Superior temporal gyrus (tissue), 1 donor: Measurements from ENCODE around the gene GALNT15.

Source experiments
- DNase-seq: peaks from one replicate; pipeline ENCODE4 v3.0.0-alpha.2; 2016; ENCODE audit errors: extremely low spot score

GALNT15 gene

DNA sequence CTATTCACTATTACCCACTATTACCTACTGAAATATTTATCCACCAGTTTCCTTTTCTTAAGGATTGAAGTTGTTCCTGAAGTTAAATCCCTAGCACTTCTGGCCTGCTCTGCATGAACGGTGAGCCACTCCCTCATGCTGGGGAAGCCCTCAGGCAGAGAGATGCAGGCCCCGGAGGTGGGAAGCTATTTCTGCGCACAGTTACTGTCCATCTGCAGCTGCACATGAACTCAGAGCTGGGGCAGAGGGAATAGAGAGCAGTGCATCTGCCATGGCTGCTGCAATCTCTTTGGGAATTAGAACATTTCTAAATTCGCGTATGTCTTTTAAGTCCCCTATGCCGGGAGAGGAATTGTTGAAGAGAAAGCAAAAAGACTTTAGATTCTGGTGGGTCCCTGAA lies 6.3 kb upstream of the GALNT15 start:
- no peak for DNase-seq

DNA sequence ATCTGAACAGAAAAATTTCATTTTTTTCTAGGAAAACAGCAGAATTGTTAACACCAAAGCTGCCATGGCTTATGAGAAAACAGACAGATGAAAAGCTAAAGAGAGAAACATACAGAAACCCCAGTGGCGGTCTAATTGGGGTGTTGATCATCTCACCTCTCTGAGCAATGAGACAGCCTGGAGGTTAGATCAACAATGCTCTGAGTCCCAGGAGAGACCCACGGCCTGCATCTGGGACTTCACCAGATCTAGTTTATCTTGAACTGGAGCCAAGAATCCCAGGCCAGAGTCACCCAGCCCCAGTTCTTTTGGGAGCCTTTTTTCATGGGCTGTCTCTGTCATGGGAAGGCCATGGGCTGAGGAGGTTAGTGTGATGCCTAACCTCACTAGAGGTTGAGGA lies 3.5 kb upstream of the GALNT15 start:
- no peak for DNase-seq

DNA sequence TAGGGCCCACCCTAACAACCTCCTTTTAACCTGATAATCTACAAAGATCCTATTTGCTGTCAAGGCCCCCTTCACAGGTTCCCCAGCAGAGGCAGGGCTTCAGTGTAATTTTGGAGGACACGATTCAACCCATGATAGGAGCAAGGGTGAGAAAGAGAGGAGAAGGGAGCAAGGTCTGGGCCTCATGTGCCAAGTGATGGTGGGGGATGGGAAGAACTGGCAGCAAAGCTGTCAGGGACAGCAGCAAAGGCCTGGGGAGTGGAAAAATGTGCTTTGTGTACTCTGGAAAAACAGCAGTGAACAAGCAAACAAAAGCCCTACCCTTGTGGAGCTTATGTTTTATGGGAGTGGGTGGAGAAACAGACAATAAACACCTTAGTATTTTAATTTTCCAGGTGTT lies 2.7 kb upstream of the GALNT15 start:
- DNase-seq, result no peak

GRCh38 chr3:16173283-16174025 lies 1.0 kb upstream of the GALNT15 start:
- no peak for DNase-seq

- no peak for DNase-seq
Measured at GRCh38 chr3:16174026-16174355, 489 bp upstream of the GALNT15 start.

DNA sequence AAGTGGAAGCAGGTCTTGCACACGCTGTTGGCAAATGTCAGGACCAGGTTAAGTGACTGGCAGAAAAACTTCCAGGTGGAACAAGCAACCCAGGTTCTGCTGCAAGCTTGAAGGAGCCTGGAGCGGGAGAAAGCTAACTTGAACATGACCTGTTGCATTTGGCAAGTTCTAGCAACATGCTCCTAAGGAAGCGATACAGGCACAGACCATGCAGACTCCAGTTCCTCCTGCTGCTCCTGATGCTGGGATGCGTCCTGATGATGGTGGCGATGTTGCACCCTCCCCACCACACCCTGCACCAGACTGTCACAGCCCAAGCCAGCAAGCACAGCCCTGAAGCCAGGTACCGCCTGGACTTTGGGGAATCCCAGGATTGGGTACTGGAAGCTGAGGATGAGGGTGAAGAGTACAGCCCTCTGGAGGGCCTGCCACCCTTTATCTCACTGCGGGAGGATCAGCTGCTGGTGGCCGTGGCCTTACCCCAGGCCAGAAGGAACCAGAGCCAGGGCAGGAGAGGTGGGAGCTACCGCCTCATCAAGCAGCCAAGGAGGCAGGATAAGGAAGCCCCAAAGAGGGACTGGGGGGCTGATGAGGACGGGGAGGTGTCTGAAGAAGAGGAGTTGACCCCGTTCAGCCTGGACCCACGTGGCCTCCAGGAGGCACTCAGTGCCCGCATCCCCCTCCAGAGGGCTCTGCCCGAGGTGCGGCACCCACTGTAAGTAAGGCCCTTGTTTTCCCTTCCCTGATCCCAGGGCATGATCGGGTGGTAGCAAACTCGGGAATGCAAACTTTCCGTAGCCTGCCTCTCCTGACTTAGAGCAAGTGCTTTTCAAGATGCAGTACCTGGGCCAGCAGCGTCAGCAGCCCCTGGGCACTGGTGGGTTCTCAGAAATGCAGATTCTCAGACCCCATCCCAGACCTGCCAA lies 759 bp downstream of the GALNT15 start:
- DNase-seq, result peak; percentile 74

DNA sequence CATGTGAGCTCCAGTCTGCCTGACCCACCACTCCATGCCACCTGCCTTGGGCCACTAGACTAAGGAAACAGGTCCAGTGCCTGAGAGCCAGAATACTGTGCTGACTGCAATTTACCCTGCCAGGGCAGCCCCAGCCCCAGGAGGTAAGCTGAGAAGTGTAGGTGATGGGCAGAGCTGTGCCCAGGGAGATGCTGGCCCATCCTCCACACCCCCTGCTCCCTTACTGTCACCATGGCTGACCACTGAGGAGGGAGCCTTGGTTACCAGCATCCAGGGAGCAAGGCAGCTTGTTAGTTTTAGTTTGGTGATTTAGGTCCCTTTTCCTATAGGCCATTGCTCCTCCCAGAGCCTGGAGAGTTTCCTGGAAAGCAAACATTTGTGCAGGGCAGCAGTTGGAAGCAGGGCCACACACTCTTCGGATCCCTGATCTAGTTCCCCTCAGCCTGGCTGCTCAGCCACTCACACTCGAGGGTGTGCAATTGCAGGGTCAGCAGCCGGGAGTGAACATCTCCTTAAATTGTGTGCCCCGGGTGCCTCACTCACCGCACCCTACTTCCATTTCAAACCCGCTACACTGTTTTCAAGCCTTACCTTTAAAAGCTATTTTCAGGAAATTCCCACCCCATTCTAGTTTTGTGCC lies 2.0 kb downstream of the GALNT15 start:
- DNase-seq, result peak; percentile 57

DNA sequence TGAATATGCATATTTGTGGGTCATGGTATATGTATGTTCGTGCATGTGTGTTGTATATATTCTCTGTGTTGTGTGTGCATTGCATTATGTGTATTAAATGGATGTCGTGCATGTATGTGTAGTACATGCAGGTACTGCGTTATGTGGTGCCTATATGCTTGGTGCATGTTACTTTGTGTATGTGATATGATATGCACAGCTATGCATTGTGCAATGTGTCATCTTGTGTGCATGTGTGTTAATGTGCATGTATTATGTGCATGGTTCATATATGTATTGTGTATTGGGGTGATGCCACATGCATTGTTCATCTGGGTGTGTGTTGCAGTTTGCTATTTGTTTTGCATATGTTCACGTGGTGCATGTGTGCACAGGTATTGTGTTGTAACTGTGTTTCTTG lies 2.9 kb downstream of the GALNT15 start:
- peak; percentile 46 for DNase-seq

DNA sequence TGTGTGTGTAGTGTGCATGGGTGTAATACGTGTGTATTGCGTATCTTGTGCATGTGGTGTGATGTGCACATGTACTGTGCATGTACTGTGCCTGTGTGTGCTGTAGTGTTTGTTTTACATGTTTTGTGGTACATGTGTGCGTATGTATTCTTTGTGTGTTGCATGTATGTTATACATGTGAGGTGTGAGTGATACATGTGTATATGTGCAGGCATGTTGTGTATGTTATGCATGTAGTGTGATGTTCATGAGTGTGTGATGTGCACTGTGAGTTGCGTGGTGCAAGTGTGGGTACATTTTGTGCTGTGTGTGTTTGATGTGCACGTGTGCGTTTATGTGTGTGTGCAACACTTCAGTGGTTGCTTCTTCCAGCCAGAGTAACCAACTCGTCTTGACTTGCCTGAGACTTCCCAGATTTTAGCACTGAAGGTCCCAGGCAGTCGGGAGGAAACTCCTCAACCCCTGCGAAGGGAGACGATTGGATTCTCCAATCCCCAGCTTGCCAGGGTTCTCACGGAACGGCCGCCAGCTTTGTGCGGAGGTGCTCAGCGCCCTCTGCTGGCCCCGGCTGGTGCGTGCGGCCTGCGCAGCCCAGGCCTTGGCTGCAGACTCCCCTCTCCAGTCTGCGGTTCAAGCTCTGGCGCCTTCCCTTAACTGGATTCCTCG lies 3.6 kb downstream of the GALNT15 start:
- peak; percentile 93 for DNase-seq

DNA sequence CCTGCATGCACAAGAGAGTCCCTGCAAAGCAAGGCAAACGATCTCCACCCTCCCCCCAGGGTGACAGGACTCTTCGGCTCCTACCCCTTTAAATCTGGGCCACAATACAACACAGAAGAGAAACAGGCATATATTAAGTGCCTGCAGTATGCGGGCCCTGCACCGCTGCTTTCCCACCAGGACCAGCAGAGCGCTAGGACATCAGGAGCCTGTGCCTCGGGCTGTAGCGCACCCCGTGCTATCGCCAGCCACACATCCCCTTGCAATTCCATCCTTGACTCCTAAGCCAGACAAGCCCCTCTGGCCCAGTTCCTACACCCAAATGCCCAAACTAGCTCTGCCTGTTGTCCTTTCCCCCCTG lies 4.1 kb downstream of the GALNT15 start:
- DNase-seq, result no peak

DNA sequence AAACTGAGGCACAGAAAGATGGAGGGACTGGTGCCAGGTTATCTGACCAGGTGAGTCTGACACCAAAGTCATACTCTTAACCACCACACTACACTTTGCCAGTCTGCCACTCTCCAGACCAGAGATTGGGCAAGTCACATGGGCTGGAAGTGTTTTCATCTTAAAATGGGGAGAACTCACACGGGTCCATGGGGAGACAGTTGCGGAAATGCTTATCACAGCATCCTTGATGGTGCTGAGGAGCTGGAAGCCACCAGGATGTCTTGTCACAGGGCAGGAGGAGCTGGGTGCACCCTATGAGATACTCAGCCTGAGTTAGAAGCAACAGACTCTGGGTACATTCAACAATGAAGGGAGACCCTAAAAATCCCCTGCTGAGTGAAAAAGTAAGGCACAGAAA lies 4.8 kb downstream of the GALNT15 start:
- DNase-seq, result no peak

GRCh38 chr3:16179771-16180736 lies 5.6 kb downstream of the GALNT15 start:
- no peak for DNase-seq

DNA sequence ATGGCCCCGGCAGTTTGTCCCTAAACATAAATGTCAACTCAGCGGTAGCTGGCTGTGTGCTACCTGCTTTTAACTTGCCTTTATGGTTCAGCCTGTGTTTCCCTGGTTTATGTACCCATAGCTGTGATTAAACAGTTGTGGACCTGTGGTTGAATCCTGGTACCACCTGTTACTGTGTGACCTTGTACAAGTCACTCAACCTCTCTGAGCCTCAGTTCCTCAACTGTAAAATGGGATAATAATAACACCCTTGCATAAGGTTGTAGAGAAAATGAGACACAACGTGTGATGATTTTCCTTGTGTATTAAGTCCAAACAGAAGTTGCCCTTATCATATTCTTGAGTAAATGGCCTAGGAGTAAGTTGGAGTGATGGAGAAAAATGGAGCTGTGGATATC lies 6.3 kb downstream of the GALNT15 start:
- no peak for DNase-seq

DNA sequence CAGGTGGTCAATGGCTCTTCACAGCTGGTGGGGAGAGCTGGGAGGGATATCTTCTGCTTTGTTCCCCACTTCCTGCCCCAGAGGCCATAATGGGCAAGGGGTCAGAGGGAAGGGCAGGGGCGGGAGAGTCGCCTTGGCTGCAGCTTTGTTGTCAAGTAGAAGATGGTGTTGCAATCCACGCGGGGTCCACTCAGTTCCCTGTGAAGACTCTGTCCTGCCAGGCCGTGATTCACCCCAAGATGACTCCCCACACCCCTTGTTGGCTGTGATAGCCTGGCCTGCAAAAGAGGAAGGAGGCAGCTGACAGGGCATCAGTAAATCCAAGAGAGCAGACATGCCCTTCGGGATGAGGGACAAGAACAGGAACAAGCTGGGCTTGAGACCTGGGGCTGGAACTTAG lies 6.9 kb downstream of the GALNT15 start:
- DNase-seq, result no peak

- no peak for DNase-seq
Measured at GRCh38 chr3:16182183-16182582, 7.7 kb downstream of the GALNT15 start.

- DNase-seq, result no peak
Measured at GRCh38 chr3:16182612-16183011, 8.1 kb downstream of the GALNT15 start.

DNA sequence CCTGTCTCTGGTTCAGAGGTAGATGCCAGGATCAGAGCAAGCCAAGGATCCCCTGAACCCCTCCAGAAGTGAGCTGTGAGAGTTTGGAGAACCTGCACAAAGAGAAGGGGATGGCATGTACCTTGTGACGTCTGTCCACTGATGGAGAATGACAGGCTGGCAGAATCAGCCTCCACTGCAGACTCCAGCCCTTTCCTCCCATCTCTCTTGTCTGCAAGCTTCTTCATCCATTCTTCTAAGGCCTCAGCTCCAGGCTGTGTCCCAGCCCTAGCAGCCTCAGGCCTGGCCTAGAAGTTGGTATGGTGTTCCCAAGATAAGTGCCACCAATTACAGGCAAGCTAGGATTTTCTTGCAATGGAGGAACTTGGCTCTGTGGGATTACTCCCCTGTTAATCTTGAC lies 8.6 kb downstream of the GALNT15 start:
- DNase-seq, result no peak

DNA sequence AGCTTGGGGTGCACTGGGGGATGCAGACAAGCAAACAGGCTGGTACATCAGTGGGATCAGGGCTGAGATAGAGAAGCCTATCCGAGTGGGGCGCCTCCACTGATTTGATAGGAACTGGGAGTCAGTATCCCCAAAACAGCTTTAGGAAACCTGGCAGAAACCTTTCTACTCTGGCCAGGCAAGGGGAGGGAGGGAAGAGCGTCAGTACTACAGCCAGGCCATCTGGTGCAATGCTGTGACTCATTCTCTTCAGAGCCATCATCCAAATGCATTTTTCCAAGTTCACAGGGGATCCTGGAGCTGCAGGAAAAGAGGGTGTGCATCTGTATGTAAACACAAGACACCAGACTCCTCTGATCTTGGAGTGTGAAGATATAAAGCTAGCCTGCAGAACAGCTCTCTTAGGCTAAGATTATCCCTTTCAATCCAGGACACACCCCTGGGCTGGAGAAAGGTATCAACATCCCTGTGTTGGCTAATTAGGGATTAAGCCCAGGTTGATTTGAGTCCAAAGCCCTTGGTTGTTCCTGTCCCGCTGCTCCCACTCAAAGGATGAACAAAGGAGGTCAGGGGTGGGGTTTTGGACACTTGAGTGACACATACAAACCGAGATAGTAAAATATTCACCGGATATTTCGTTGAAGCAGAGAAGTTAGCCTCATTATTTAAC lies 9.3 kb downstream of the GALNT15 start:
- DNase-seq, result peak; percentile 30

- DNase-seq, result no peak
Measured at GRCh38 chr3:16186086-16186485, 11.6 kb downstream of the GALNT15 start.

DNA sequence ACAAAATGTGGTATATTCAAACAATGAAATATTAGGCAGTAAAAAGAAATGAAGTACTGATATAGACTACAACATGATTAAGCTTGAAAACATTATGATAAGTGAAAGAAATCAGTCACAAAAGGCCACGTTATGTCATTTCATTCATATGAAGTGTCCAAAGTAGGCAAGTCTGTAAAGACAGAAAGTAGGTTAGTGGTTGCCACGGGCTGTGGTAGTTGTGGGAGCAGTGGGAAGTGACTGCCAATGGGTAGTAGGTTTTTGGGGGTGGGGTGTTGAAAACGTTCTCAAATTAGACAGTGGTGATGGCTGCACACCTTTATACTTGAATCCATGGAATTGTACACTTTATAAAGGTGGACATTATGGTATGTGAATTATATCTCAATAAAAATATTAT lies 12.1 kb downstream of the GALNT15 start:
- no peak for DNase-seq
